ENCODE measurements around the gene GPHB5.

- TF ChIP-seq, protein P1, sequence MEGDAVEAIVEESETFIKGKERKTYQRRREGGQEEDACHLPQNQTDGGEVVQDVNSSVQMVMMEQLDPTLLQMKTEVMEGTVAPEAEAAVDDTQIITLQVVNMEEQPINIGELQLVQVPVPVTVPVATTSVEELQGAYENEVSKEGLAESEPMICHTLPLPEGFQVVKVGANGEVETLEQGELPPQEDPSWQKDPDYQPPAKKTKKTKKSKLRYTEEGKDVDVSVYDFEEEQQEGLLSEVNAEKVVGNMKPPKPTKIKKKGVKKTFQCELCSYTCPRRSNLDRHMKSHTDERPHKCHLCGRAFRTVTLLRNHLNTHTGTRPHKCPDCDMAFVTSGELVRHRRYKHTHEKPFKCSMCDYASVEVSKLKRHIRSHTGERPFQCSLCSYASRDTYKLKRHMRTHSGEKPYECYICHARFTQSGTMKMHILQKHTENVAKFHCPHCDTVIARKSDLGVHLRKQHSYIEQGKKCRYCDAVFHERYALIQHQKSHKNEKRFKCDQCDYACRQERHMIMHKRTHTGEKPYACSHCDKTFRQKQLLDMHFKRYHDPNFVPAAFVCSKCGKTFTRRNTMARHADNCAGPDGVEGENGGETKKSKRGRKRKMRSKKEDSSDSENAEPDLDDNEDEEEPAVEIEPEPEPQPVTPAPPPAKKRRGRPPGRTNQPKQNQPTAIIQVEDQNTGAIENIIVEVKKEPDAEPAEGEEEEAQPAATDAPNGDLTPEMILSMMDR (IDR thresholded peaks at IDR 0.05 in 2 of 3, conservative IDR thresholded peaks at IDR 0.05 in 1 of 3; ENCODE audit: borderline replicate concordance in 1 of 3, insufficient read depth in 1 of 3, low read depth in 2 of 3, low read length in 2 of 3), result no peak
- TF ChIP-seq EZH2 (IDR thresholded peaks at IDR 0.05), result no peak
- TF ChIP-seq SIN3A (IDR thresholded peaks at IDR 0.05; ENCODE audit: low read depth), result no peak
- TF ChIP-seq ZNF274 (IDR thresholded peaks at IDR 0.05; ENCODE audit: low read depth, low read length), result no peak
- TF ChIP-seq EZH2phosphoT487 (IDR thresholded peaks at IDR 0.05; ENCODE audit: borderline replicate concordance), result no peak
- TF ChIP-seq POLR2A (IDR thresholded peaks at IDR 0.05; ENCODE audit: borderline replicate concordance, extremely low read depth, insufficient read depth, insufficient read length), result no peak
- TF ChIP-seq, protein P2, sequence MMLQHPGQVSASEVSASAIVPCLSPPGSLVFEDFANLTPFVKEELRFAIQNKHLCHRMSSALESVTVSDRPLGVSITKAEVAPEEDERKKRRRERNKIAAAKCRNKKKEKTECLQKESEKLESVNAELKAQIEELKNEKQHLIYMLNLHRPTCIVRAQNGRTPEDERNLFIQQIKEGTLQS (IDR thresholded peaks at IDR 0.05), result no peak
- no peak for TF ChIP-seq POLR2AphosphoS5 (IDR thresholded peaks at IDR 0.05; ENCODE audit: low read depth, low read length)
- TF ChIP-seq CBX3 (IDR thresholded peaks at IDR 0.05; ENCODE audit: low read depth), result no peak
- no peak for TF ChIP-seq YY1 (IDR thresholded peaks at IDR 0.05; ENCODE audit: extremely low read depth, insufficient replicate concordance, low read depth, low read length)
- TF ChIP-seq, protein P3, sequence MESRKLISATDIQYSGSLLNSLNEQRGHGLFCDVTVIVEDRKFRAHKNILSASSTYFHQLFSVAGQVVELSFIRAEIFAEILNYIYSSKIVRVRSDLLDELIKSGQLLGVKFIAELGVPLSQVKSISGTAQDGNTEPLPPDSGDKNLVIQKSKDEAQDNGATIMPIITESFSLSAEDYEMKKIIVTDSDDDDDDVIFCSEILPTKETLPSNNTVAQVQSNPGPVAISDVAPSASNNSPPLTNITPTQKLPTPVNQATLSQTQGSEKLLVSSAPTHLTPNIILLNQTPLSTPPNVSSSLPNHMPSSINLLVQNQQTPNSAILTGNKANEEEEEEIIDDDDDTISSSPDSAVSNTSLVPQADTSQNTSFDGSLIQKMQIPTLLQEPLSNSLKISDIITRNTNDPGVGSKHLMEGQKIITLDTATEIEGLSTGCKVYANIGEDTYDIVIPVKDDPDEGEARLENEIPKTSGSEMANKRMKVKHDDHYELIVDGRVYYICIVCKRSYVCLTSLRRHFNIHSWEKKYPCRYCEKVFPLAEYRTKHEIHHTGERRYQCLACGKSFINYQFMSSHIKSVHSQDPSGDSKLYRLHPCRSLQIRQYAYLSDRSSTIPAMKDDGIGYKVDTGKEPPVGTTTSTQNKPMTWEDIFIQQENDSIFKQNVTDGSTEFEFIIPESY (IDR thresholded peaks at IDR 0.05; ENCODE audit: extremely low read depth, insufficient replicate concordance, low read length), result no peak
- no peak for TF ChIP-seq JUND (IDR thresholded peaks at IDR 0.05)
Observed at GRCh38 chr14:63322472-63322871, 3.7 kb upstream of the GPHB5 start.
